ENCODE measurements around the gene GTSE1. TPM values are rescaled to one million over a fixed set of nuclear protein-coding genes. Genes with fewer than 3 reads are reported as not detected.

Gene GTSE1
- total RNA-seq, 1 experiment from 2014 or later = 42.6 TPM

DNA sequence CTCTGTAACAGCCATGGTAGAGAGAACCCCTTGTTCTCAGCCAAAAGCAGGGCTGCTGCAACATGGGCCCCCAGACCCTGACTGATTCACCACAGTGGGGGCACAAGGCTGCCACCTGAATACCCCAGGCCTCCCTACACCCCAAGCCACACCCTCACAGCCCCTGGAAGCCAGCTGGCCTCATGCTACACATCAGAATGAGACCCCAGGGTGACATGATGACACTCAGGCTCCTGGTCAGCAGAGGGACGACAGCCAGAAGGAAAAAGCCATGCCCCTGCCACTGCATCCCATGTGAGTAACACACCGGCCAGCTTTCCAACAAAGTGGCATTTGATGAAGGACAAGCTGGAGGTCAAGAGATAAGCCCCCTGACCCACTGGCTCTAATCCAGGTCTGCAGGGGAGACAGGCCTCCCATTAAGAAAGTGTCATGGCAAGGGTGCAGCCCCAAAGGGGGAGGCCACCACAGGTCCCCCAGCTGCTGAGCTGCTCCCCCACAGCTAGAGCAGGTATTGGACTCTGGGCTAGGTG, 49.2 kb upstream of the GTSE1 start:
- no peaks in the 10 kb centered on the region for H3K27me3 ChIP-seq (ENCODE audit: insufficient read depth, low read length)
- no peak overlapping the region for H2AK5ac ChIP-seq (ENCODE audit: insufficient read length, low read length)
- no peak overlapping the region for H2BK15ac ChIP-seq (ENCODE audit: low read depth, low read length)
- no peak overlapping the region for H3K4me3 Mint-ChIP-seq
- no peak overlapping the region for H3K18ac ChIP-seq (ENCODE audit: insufficient read length, low read depth, low read length)
- no peak overlapping the region for H3K27ac ChIP-seq (ENCODE audit: insufficient read length, low read depth, low read length)
- no peaks in the 10 kb centered on the region for H4K20me1 ChIP-seq (ENCODE audit: control insufficient read depth, insufficient read depth, insufficient read length)
- no CpG with 5 or more reads among the region's 2 CpGs for WGBS (ENCODE audit: extremely low coverage, insufficient read length, low lambda C conversion rate)
- no peaks in the 10 kb centered on the region for H3K9me3 ChIP-seq (ENCODE audit: control insufficient read depth, low read depth, low read length)
- no peak overlapping the region for H2BK120ac ChIP-seq (ENCODE audit: low read depth, low read length, poor library complexity, severe bottlenecking)
- H3T11ph ChIP-seq (ENCODE audit: low read length) = no peak overlapping the region
- H3K27ac Mint-ChIP-seq = no peak overlapping the region
- H3K23me2 ChIP-seq (ENCODE audit: insufficient read length, low read depth, low read length, poor library complexity, severe bottlenecking) = peaks cover 7% of the 10 kb centered on the region
- H3K4me1 ChIP-seq (ENCODE audit: insufficient read depth, low read length) = no peaks in the 10 kb centered on the region
- no peak overlapping the region for H3K23ac ChIP-seq (ENCODE audit: insufficient read length, low read depth, low read length)
- H2BK20ac ChIP-seq (ENCODE audit: low read depth, low read length, poor library complexity, severe bottlenecking) = no peak overlapping the region
- H3K79me1 ChIP-seq (ENCODE audit: insufficient read depth, low read depth, low read length, poor library complexity, severe bottlenecking) = no peaks in the 10 kb centered on the region
- H4K91ac ChIP-seq (ENCODE audit: insufficient read length, low read depth, low read length) = no peak overlapping the region
- no peak overlapping the region for H2BK5ac ChIP-seq (ENCODE audit: insufficient read length, low read length)
- H3K9ac ChIP-seq (ENCODE audit: extremely low read depth, insufficient read length, low read length) = no peak overlapping the region
- no peaks in the 10 kb centered on the region for H3K79me2 ChIP-seq (ENCODE audit: insufficient read depth, low read length)
- H3K36me3 Mint-ChIP-seq (ENCODE audit: insufficient read depth in 1 of 3, low read depth in 3 of 3) = peaks cover 1 to 8% (median 8%) of the 10 kb centered on the region in 3 experiments; a peak in 4 of 7 replicates
- TF ChIP-seq, protein P1, sequence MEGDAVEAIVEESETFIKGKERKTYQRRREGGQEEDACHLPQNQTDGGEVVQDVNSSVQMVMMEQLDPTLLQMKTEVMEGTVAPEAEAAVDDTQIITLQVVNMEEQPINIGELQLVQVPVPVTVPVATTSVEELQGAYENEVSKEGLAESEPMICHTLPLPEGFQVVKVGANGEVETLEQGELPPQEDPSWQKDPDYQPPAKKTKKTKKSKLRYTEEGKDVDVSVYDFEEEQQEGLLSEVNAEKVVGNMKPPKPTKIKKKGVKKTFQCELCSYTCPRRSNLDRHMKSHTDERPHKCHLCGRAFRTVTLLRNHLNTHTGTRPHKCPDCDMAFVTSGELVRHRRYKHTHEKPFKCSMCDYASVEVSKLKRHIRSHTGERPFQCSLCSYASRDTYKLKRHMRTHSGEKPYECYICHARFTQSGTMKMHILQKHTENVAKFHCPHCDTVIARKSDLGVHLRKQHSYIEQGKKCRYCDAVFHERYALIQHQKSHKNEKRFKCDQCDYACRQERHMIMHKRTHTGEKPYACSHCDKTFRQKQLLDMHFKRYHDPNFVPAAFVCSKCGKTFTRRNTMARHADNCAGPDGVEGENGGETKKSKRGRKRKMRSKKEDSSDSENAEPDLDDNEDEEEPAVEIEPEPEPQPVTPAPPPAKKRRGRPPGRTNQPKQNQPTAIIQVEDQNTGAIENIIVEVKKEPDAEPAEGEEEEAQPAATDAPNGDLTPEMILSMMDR (conservative IDR thresholded peaks at IDR 0.05) = no peak
- no peak overlapping the region for H3K4ac ChIP-seq (ENCODE audit: low read depth, low read length)
- no peak overlapping the region for H4K5ac ChIP-seq (ENCODE audit: insufficient read length, low read depth, low read length)
- peaks cover 8 to 16% of the 10 kb centered on the region in 2 experiments for H3K4me1 Mint-ChIP-seq
- DNase-seq = no peak
- no peak overlapping the region for H3K4me2 ChIP-seq (ENCODE audit: insufficient read depth, insufficient read length, low read length)
- no peak overlapping the region for H4K8ac ChIP-seq (replicated peaks; ENCODE audit: insufficient read length, low read depth, low read length)
- no peak overlapping the region for H2BK12ac ChIP-seq (ENCODE audit: insufficient read length, low read depth, low read length)
- H2AFZ ChIP-seq (ENCODE audit: low read length) = no peak overlapping the region
- H3K56ac ChIP-seq (ENCODE audit: insufficient read length, low read depth, low read length) = no peak overlapping the region
- peaks cover 9% of the 10 kb centered on the region for H3K27me3 Mint-ChIP-seq (ENCODE audit: low read depth)
- H3K9me3 Mint-ChIP-seq = 0 out of 5 replicates have a peak, but pooled peaks cover 0 to 3% of the 10 kb centered on the region in 2 experiments
- H3K14ac ChIP-seq (ENCODE audit: insufficient read depth, low read length) = no peak overlapping the region

Measured in H9 (cell line).